ENCODE measurements around the gene CFLAR.
"Not testable (repeated sequence)": the region's sequence is repeated elsewhere in the genome, so short reads cannot be mapped to it uniquely, and the experiment has no call there.

CFLAR gene

GRCh38 chr2:201116115-201116958 lies at the start of gene CFLAR:
CFLAR (plus strand) TSS chr2:201116164; CDS start chr2:201129866, 13,702 bp downstream.
- DNase-seq: peak; percentile 70

- DNase-seq: peak; percentile 2
These were observed 45.0 kb upstream of the CFLAR start for GRCh38 chr2:201070948-201071478.

GRCh38 chr2:201071479-201072200 lies 44.3 kb upstream of the CFLAR start, which contains the start of the genes HYCC2 and NDUFB3:
HYCC2 (minus strand) TSS chr2:201071671; CDS start chr2:201024009, 47,662 bp downstream.
NDUFB3 (plus strand) TSS chr2:201072001; CDS start chr2:201078883, 6,882 bp downstream.
- DNase-seq: peak; percentile 92

- DNase-seq: no peak
These were observed 43.8 kb upstream of the CFLAR start for GRCh38 chr2:201072201-201072530.

- no peak for DNase-seq
These were observed 42.9 kb upstream of the CFLAR start for GRCh38 chr2:201073071-201073470.

- no peak for DNase-seq
These were observed 41.0 kb upstream of the CFLAR start for GRCh38 chr2:201074996-201075395.

GRCh38 chr2:201084863-201085262 lies 31.1 kb upstream of the CFLAR start:
- DNase-seq: no peak

GRCh38 chr2:201090574-201090973 lies 25.4 kb upstream of the CFLAR start:
- no peak for DNase-seq

GRCh38 chr2:201093573-201093972 lies 22.4 kb upstream of the CFLAR start:
- no peak for DNase-seq

- no peak for DNase-seq
These were observed 15.5 kb upstream of the CFLAR start for GRCh38 chr2:201100497-201100896.

GRCh38 chr2:201105759-201106158 lies 10.2 kb upstream of the CFLAR start:
- DNase-seq: no peak

GRCh38 chr2:201107624-201108023 lies 8.3 kb upstream of the CFLAR start:
- DNase-seq: no peak

GRCh38 chr2:201108341-201108740 lies 7.6 kb upstream of the CFLAR start:
- no peak for DNase-seq

- DNase-seq: no peak
These were observed 6.8 kb upstream of the CFLAR start for GRCh38 chr2:201109186-201109585.

GRCh38 chr2:201110615-201111014 lies 5.3 kb upstream of the CFLAR start:
- no peak for DNase-seq

GRCh38 chr2:201111096-201111495 lies 4.9 kb upstream of the CFLAR start:
- DNase-seq: no peak

GRCh38 chr2:201114350-201114749 lies 1.6 kb upstream of the CFLAR start:
- no peak for DNase-seq

GRCh38 chr2:201114846-201115245 lies 1.1 kb upstream of the CFLAR start:
- DNase-seq: no peak

GRCh38 chr2:201116959-201117734 lies 1.2 kb downstream of the CFLAR start:
- DNase-seq: peak; percentile 90

GRCh38 chr2:201117735-201118094 lies 1.8 kb downstream of the CFLAR start:
- DNase-seq: not testable (repeated sequence)

- peak; percentile 84 for DNase-seq
These were observed 2.4 kb downstream of the CFLAR start for GRCh38 chr2:201118121-201118960.

All from fibroblast of skin of right biceps (primary cell).